HG03520 (cell line): Measurements from ENCODE around the gene FAM193B.

Experiments used
- ATAC-seq: cut with Tn5 transposase; IDR thresholded peaks from one replicate; pipeline ENCODE4 v1.9.1; 2021; ENCODE audit warnings: mild to moderate bottlenecking, moderate library complexity; ENCODE audit not compliant: unreplicated experiment

Gene FAM193B

DNA sequence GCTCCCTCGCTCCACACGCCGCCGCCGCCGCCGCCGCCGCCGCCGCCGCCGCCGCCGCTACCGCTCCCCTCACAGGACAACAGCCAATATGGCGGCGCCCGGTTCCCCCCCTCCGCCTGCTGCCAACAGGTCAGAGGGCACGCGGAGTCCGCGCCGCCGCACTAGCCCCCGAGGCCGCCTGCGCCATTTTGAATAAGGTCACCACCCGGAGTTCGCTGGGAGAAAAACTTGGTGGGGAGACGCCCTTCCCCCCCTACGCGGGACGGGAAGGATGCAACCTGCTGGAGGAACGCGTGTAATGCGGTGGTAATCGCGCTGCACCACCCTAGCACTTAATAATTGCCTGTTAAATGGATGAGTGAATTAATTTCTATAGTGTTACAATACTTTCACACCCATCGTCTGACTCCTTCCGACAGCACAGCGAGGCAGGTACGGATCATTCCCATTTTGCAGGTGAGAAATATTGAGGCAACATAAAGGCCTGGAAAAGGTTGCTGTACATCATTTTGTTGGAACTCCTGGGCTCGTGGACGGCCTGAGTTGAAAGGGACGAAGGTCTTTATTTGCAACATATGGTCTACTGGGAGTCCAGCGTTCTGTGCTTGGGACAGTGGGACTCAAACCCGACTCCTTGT lies at the start of gene FAM193B:
Gene FAM193B, minus strand, starts transcription at position 90 of the 638 bp plus-strand sequence. CDS start 105 bp downstream, outside the sequence.
- peak; percentile 80 for ATAC-seq

DNA sequence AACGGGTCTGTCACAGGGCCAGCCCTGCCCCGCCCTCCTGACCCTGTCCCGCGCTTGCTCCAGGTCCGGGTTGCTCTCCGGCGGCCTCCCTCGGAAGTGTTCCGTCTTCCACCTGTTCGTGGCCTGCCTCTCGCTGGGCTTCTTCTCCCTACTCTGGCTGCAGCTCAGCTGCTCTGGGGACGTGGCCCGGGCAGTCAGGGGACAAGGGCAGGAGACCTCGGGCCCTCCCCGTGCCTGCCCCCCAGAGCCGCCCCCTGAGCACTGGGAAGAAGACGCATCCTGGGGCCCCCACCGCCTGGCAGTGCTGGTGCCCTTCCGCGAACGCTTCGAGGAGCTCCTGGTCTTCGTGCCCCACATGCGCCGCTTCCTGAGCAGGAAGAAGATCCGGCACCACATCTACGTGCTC lies 49.8 kb upstream of the FAM193B start:
- no peak for ATAC-seq

DNA sequence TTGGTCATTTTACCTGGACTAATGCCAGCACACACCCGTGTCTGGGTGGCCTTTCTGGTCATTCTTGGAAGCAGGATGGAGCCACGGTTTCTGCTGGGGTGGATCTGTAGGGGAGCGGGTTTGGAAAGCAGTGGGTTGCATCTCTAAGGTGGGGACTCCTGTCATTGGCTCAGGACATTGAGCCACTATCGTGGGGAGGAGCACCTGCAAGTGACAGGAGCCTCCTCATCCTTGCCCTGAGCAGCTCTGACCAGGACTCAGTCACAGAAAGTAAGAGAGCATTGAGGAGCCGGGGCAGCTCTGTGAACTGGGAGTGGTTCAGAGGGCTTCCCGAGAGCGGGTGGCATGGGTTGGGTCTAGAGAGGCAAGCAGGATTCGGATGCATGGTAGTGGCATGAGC lies 49.3 kb upstream of the FAM193B start:
- ATAC-seq, result no peak

DNA sequence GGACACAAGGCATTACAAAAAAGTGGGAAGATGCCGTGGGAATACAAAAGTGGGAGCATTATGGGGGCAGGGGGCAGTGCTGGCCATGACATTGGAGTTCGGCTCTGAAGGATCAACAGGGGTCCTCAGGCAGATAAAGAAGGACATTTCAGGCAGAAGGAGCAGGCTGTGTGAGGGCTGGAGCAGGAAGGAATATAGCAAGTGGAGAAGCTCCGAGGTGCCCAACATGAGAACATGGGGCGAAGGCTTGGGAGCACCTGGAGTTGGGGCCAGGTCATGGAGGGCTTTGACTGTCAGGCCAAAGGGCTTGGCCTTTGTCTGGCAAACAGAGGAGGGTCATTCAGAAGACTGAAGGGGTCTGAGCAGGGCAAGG lies 48.1 kb upstream of the FAM193B start:
- ATAC-seq, result no peak

DNA sequence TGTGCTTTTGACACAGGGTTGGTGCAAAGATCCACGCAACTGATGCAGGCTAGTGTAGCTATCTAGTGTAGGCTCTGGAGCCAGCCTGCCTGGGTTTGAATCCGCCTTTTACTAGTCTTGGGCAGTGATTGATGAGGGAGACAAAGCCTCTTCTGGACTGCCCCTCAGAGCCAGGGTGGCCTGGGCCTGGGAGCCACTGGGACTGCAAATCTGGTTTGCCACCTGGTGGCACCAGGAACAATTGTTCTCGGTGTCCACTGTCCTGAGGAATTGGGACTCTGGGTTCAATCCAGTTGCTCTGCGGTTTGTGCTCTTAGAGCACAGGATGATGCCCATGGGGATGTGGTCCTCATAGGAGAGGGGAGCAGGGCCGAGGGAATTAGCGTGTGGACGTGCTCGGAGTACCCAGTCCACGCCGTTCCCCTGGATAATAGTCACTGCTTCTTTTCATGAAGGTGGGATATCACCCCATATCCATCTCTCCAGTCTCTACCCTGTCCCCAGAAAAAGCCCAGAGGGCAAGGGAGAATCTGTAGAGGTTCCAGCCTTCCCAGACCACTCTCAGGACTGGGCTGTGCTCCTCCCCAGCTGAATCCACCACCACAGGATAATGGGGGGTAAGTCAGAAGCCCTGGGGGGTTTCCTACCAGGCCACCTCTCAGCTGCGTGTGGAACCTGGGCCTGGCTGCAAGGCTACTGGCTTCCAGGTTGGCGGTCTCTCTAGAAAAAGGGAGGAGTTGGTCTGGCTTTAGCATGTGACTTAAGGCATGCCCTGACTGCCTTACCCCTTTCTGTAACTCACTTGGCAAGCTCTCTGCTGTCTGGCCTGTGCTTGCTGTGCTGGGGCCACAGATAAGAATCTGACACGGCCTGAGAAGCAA lies 47.5 kb upstream of the FAM193B start:
- no peak for ATAC-seq

DNA sequence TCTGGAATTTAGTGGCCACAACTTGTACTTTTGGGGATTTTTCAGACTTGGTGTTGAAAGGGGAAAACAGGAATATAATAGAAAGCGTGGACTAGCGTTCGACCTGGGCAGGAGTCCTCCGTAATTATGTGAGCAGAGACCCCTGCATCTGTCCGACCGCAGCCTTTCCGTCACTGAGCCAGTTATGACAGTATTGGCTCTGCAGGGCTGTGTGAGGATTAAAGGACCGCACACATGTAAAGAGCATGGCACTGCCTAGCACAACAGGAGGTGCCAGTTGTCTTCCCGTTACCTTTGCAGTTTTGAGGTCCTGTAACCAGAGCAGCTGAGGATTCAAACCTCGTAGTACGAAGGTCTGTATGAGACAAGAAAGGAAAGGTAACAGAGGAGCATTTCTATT lies 46.8 kb upstream of the FAM193B start:
- no peak for ATAC-seq

DNA sequence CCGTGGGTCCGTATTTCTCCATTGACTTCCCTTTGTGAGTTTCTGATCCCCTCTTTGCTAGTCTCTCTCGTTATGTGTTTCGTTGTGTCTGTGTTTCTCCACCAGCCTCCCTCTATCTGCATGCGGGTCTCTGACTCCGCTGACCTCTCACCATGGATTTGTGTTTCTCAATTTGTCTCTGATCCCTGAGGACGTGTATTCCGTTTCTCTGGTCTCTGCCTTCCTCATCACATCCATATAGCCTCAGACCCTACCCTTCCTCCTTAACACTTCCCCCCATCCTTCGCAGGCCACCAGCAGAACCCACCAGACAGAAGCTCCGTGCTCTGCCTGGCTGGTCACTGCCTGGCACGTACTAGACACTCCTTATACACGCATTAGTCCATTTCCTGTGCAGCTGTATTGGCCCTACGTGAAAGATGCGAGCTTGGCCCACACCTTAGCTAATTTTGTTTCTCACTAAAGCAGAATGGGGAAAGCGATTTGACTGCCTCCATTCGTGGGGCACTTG lies 46.2 kb upstream of the FAM193B start:
- peak; percentile 7 for ATAC-seq

DNA sequence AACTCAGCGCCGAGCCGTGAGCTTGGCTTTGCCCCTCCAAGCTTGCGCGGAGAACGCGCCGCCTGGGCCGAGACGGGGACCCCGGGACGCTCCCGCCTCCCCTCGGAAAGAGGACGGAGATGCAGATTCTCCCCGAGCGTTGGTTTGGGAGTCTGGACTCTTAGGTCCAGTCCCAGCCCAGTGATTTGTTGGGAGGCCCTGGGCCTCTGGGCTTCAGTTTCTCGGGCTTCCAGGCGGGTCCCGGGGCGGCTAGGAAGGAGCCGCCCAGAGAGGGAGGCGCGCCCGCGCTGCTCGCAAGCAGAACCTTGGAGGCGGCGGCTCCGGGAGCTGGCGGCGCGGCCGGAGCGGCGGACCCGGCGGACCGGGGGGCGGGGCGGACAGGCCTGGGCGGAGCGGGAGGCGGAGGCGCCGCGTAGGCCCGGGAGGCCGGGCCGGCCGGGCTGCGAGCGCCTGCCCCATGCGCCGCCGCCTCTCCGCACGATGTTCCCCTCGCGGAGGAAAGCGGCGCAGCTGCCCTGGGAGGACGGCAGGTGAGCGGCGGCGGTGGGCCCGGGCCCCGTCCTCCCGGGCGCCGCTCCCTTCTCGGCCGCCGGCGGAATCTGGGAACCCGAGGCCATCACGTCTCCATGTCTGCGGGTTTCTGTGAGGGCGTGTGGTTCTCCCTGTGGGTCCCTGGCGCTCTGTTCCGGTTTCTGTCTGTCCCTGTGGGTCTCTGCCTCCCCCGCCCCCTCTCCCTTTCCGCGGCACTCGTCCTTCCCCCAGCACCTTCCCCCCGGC lies 45.6 kb upstream of the FAM193B start, which contains the start of gene B4GALT7:
Gene B4GALT7, plus strand, starts transcription at position 402 of the 777 bp plus-strand sequence. Its CDS starts 79 bp downstream, at position 481.
- peak; percentile 81 for ATAC-seq

DNA sequence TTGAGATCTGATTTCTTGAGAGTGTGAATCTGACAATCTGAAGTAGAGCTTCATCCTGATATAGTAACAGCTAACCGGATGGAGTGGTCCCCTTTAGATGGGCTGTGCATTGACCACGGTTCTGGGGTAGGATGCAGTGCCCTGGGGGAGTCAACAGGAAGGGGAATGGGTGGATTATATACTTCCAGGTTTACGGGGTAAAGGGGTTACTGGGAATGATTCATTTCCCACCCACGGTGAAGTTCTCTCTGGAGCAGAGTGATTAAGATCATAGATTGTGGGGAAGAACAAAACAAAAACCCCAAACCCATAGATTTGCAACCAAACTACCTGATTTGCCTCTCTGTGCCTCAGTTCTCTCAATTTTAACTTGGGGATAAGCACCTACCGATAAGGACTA lies 44.1 kb upstream of the FAM193B start:
- ATAC-seq, result no peak

DNA sequence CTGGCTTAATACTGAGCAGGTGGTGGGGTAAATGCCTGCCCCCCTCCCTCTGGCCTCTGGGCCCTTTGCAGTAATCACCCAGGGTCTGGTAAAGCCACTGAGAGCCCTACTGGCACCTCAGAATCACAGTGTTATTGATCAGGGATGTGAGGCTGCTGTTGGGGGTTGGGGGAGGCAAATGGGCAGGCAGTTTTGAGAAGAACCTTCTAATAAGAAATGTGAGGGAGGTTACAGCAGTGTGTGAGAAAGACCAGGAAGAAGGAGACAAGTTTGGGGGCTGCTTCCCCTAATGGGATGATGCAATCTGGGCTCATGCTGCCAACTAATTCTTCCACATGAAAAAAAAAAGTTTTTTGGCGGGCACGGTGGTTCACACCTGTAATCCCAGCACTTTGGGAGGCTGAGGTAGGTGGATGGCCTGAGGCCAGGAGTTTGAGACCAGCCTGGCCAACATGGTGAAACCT lies 42.4 kb upstream of the FAM193B start:
- ATAC-seq, result no peak

DNA sequence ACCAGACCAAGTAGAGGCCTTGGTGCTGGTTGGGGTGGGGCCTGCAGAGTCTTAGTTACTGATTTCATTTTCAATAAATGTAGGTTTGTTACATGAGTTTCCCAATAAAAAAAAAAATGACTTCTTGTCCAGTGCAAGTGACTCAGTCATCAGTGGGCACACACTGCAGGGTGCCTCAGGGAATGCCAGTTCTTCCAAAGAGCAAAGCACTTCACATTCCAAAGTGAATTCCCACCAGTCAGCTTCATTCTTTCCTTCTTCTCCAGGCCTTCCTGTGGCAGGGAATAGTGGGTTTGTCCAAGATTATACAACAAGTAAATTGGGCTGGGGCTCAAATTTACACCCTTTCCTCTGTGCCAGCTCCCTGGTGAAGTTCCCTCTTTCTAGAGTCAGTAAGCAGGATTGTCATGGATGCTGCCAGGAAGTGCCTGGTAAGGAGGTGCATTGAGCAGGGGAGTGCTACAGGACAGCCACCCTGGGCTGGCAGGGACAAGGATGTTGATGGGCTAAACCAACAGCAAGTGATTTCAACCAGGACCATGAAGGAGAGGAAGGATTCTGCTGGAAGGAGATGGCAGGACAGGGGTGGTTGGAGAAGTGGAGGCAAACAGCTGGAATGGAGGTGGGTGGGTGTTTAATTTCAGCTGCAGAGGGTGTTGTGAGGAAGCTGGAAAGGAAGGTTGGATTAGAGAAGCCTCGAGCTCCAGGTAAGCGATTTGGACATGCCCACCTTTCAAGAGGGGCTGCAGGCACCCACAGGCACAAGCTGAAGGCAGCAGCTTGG lies 41.8 kb upstream of the FAM193B start:
- no peak for ATAC-seq

DNA sequence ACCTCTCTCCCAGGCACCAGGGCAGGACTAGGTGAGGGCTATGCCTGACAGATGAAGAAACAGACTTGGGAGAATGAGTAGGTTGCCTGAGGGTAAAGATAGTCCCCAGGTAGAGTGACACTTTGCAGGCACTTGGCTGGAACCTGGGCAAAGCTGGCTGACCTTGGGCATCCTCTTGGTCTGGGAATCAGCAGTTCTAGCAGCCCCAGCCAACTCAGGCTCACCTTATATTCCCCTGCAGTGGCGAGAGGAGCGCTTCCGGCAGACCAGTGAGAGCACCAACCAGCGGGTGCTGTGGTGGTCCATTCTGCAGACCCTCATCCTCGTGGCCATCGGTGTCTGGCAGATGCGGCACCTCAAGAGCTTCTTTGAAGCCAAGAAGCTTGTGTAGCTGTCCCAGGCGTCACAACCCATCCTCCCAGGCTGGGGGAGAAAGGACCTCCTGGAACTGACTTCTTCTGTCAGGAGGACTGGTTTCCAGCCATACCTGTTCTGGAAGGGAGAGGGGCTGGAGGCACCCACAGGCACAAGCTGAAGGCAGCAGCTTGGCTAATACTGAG lies 40.7 kb upstream of the FAM193B start:
- ATAC-seq, result no peak

DNA sequence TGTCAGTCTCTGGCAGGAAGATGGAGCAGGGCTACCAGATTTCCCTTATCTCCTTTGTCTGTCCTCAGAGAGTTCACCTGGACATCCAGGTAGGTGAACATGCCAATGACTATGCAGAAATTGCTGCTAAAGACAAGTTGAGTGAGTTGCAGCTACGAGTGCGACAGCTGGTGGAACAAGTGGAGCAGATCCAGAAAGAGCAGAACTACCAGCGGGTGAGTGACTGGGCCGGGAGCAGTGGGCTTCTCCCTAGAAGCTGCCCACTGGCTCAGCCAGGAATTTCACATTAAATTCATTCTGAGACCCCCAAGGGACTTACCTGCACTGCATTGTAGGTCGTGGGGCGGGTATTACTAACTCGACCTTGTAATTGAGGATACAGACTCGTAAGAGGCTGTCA lies 39.7 kb upstream of the FAM193B start:
- ATAC-seq, result no peak

DNA sequence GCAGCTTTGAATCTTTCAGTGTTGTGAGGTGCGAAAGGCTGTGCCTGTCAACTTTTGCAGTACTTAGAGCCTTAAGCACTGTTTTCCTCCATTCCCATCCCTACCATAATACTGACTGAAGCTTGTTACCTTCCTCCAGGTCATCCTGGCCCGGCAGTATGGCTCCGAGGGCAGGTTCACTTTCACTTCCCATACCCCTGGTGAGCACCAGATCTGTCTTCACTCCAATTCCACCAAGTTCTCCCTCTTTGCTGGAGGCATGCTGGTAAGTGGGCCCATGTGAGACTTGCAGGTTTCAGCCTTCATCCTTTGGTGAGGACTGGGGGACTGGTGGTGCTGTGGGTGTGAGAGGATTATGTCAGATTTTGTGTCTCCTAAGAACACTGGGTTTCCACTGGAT lies 39.1 kb upstream of the FAM193B start:
- no peak for ATAC-seq

DNA sequence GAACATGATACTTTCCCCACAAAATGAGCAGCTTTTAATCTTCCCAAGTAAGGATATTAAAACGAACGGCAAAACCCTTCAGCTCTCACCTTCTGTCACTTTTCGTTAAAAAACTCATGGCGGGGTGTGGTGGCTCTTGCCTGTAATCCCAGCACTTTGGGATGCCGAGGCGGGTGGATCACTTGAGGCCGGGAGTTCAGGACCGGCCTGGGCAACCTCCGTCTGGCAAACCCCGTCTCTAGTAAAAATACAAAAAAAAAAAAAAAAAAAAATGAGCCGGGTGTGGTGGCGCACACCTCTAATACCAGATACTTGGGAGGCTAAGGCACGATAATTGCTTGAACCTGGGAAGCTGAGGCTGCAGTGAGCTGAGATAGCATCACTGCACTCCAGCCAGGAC lies 38.5 kb upstream of the FAM193B start:
- ATAC-seq, result no peak

DNA sequence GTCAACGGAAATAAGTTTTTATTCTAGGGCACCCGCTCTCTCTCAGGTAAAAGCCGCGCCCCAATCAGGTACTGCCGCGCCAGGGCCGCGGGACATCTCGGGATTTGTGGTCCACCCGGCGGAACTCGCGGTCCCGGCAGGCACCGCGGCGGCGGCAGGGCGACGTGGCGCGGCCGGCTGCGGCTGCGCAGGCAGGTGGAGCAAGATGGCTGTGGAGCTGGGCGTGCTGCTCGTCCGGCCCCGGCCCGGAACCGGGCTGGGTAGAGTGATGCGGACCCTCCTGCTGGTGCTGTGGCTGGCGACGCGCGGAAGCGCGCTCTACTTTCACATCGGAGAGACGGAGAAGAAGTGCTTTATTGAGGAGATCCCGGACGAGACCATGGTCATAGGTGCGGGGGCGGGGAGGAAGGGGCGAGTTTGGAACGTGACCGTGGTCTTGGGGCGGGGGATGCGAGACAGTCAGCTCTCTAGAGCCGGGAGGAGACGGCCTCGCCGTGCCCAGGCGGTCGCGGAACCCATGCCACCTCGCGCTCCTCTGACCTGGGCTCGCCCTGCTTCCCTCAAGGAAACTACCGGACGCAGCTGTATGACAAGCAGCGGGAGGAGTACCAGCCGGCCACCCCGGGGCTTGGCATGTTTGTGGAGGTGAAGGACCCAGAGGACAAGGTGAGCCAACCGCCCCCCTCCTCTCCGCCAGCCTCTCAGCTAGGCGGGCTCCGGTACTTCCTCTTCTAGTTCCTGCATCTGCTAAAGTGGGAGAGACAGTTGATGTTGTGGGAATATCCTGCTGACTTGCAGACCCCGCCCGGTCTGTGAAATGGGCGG lies 37.9 kb upstream of the FAM193B start, which contains the start of gene TMED9:
Gene TMED9, plus strand, starts transcription at position 194 of the 825 bp plus-strand sequence. Its CDS starts 12 bp downstream, at position 206.
- ATAC-seq, result peak; percentile 89

DNA sequence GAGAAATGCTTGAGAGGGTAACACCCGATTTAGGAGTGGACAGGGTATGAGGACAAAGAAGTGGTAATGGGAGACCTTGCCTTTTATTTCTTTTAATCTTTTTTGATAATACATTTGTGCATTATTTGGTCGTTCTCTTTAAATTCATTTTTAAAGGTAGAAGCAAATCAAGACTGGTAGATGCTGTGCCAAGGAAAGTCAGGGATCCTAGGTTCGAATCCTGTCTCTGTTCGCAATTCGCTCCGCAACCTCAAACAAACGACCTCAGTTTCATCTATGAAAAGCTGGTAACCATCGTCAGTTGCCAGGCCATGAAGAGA lies 37.3 kb upstream of the FAM193B start:
- no peak for ATAC-seq

DNA sequence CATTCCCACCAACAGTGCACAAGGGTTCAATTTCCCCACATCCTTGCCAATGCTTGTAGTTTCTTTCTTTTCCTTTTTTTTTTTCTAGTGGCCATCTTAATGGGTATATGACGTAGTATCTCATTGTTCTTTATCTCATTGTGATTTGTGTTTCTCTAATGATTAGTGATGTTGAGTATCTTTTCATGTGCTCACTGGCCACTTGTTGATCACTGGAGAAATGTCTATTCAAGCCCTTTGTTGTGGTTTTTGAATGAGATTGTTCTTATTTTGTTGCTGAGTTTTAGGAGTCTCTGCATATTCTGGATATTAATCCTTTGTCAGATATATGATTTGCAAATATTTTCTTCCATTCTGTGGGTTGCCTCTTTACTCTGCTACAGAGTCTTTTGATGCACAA lies 36.0 kb upstream of the FAM193B start:
- no peak for ATAC-seq

DNA sequence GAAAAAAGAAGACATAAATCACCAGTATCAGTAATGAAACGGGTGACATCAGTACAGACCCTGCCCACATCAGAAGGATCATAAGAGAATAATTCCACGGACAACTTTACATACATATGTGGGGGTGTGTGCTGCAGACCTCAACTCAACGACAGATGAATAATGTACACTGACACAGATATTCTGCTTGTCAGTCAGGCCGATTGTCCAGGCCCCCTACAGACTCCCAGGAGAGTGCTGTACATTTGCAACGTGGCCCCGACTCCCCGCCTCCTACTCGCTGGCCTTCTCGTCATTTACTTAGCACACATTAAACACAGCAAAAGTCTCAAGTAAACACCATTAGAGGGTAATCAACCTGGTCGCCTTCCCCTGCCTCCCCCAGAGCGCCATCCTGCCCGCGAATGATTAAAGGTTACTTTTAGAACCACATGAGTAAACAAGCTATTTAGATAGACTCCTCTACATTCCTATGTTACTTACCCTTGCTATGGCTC lies 34.1 kb upstream of the FAM193B start:
- ATAC-seq, result no peak
